T-helper 9 cell (primary cell): ENCODE data around the gene ELK3.

Source experiments
- DNase-seq: peaks from one replicate; pipeline ENCODE4 v3.0.0-alpha.2; 2020

The ELK3 gene

GRCh38 chr12:96189781-96190180, 4.4 kb upstream of the ELK3 start:
- no peak for DNase-seq

DNA sequence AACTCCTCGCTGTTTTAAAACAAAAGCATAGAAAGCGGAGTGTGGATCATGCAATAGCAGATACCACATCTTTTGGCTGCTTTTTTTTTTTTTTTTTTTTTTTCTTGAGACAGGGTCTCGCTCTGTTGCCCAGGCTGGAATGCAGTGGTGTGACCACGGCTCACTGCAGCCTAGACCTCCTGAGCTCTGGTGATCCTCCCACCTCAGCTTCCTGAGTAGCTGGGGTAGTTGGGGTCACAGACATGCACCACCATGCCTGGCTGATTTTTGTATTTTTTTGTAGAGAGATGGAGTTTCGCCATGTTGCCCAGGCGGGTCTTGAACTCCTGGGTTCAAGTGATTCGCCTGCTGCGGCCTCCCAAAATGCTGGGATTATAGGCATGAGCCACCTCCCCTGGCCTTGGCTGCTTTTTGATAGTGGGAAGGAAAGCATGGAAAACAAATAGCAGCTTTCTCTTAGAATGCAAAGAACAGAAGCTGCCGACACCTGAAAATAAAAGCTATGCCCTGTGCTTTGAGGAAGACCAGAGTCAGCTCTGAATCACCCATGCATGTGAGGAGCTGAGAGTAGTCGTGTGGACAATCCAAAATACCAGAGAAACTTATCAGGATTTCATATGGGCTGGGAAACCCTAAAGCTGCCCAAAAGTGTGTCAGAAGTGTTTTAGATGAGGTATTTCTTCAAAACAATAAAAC, 3.6 kb upstream of the ELK3 start:
- no peak for DNase-seq

GRCh38 chr12:96192926-96193573, 1.1 kb upstream of the ELK3 start:
- no peak for DNase-seq

GRCh38 chr12:96194576-96194889, 358 bp downstream of the ELK3 start:
- no peak for DNase-seq

DNA sequence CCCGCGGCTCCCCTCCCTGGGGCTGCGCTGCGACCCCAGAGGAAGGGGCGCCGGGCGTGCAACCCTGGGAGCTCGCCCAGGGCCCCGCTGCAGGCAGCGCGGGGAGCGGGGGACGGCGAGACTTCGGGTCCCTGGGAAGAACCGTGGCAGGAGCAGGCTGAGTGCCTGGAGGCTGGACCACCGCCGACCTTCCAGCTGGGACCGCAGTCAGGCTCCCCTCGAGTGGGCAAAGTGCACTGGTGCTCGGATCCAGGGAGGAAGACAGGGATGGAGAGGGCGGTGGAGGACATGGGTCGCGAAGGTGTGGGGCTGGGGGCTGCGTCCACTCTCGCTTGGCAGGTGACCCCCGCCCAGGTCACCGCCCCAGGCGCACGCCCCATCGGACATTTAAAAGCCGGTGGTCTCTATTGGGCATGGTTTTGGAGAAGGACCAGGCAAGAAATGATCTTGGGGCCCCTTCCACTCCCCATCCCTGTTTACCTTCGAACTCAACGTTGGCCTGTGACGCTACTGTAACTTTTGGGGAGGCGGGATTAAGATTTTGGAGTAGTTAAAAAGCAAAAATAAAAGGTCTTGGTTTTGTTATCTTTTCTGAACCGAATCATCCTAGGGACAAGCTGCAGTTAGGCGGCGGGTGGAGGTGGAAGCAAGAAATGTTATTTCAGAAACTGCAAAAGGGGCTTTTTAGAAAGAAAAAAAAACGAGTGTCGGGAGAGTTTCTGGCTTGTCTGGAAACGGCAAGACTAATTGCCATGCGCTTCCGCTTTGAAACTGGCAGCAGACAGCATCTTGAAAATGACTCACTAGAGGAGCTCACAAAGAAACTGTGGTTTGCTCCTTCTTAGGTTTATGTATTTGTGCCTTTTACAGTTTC, 1.0 kb downstream of the ELK3 start:
- peak; percentile 59 for DNase-seq

DNA sequence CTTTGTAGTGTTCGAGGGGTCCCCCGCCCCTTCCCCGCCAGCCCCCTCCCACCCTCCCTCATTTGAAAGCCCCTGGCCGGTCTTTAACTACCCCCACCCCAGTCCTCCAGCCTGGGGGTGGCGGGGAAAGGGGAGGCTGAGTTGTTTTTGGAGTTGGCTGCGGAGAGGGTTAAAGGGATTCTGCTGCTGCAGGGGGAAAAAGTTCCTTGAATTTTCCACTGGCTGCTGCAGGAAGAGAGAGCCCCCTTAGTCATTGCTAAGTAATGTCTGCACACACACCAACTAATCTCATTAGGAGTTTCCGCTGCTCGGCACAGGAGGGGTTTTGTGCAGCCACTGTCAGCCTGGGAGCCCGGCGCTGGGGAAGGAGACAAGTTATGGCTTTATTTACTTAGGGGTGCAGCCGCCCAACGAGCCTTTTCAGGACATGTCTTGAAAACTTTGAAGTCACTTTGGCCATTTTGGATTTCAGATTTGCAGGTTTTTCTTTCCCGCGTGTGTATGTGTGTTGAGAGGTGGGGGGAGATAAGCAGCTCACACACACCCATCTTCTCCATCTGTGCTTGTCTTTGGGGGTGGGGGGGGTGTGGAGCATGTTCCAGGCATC, 1.8 kb downstream of the ELK3 start:
- peak; percentile 40 for DNase-seq

DNA sequence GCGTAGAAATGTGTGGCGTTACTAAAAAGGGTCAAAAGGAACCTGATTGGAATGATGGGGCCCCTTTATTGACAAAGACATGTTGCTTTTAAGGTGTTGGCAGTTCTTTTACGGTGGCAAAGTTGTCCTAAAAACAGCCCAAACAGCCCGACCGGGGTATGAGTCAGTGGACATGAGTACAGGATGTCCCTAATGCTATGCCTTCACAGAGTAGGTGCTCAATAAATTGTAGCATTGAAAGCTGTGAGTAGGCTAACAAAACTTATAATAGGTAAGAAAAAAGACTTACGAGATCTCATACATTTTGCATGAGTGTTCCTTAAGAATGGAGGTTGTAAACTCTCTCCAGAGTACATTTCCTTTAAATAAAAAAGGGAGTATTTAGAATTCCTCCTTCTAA, 2.6 kb downstream of the ELK3 start:
- no peak for DNase-seq

GRCh38 chr12:96197503-96198272, 3.5 kb downstream of the ELK3 start:
- DNase-seq: no peak

DNA sequence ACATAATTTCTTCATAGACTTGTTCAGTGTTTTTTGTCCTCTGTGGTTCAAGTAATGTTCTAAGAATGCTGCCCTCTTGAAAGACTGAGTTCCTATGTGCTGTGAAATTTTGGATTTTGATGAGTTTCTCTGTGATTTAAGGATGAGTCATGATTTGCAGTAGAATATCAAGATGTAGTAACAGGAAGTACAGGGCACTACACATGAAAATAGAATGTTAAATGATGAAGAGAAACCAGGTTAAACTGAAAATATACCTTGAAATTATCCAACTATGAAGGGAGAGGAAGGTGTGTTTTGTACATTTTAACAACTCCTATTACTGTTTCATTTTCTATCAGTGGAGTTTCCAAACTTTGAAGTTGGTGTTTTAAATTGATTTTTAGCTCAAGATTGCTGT, 4.8 kb downstream of the ELK3 start:
- DNase-seq: no peak

- DNase-seq: no peak
Observed at GRCh38 chr12:96199464-96199863, 5.3 kb downstream of the ELK3 start.

- DNase-seq: no peak
Observed at GRCh38 chr12:96201272-96202227, 7.4 kb downstream of the ELK3 start.

DNA sequence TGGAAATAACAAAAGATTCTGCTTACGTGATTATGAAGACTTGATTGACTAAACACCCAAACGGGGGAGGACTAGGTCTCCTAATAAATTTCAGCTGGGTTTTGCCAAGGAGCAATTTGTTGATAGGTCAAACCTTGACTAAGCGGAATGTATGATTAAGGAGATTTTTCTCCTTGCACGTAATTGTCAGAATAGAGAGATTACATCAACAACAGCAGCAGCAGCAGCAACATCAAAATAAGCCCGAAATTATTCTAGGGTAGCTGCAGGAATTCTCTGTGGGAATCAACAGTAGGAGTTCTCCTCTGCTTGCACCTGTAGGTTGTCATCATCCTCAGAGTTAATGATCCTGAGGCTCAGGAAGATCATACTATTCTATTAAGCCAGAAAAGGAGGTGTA, 10.2 kb downstream of the ELK3 start:
- no peak for DNase-seq

- no peak for DNase-seq
Observed at GRCh38 chr12:96205908-96206307, 11.7 kb downstream of the ELK3 start.

- DNase-seq: no peak
Observed at GRCh38 chr12:96206936-96207662, 12.9 kb downstream of the ELK3 start.

DNA sequence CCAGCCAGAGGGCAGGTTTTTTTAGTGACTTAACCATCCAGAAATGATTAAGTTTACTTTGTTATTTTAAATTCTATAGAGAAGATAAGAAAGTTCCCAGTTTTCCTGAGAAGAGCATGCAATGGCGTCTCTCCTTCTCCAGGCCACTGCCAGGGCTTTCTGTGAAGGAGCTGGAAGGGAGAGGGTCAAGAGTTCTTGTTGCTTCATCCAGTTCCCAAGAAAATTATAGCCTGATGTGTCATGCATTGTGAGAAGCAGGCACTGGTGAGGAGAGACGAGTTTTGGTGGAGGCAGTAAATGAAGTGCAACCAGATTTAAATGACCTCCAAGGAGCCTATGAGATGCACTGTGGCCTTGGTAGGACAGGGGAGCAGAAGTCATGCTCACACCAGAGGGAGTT, 14.2 kb downstream of the ELK3 start:
- no peak for DNase-seq

DNA sequence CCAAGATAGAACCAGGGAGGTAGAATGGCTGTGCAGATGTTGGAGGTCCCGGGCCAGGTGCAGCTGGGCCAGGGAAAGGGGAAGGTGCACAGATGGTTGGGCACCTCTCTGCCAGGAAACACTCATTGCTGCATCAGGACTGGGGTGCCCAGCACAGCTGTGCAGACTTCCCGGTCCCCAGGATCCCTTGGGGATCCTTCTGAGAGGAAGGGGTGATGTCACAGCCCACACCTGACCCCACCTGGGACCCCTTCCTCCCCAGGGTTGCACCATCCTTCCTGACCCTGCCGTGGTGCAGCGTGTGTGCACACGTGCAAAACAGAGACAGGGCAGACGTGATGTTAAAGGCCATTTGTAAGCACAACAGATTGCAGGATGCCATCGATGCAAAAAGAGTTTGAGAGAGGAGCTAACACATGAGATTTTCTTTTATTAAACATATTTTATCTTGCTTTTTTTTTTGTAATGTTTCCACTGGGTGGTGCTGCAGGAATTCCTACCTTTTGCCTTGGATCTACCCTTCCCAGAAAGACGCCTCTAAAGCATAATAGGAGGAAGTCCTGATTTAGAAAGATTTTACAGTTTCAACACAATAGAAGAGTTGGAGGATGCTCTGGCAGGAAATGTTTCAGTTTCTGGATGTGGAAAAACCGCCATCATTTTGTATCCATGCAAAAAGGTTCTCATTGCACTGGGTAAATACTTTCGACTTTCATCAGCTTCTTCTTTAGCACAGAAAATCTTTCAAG, 14.8 kb downstream of the ELK3 start:
- no peak for DNase-seq

DNA sequence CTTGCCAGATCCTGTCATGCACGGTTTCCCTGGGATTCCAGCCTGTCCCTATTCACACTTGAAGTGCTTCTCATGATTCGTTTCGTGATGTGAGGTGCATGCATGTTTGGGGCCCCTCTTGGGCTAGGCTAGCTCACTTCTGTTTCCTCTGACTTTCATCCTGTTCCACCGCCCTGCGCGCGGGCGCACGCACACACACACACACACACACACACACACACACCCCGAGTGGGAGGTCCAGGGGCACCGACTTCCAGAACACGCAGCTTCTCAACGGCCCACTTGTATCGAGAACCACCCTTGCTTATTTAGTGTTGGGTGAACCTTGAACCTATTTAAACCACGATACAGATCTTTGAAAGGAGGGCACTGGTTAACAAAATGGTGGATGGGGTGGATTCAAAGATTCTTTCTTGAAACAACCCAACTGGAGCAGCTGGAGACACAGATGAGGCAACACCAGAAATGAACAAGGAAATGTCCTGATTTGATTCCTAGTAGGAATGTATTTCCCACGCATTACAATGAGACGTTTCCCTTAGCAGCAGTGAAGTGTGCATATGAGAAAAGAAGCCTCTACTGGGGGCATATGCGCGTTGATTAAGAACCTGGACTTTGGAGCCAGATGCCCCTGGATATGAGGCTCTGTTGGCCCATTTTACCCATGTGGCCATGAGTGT, 16.3 kb downstream of the ELK3 start:
- no peak for DNase-seq

DNA sequence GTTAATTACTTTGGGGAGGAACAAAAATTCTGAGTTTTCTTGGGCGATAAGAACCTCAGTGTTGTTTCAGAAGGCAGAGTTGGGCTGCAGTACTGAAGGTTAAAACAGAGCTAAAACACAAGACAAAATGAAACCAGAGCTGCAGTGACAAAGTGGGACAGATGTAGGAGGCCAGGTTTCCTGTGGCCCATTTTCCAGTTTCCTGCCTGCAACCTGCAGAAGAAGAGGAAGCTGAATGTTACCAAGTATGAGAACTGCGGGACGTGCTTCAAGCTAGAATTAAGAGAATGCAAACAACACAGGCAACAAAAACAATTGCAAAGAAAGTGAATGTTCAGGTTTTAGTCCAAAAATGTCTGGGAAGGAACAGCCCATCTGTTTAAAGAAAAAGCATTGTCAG, 17.8 kb downstream of the ELK3 start:
- no peak for DNase-seq
